22Rv1 (cell line): ENCODE measurements around the gene NUDT1.

Experiments used
- CTCF ChIP-seq: fragments of 450-650 bp; IDR thresholded peaks from 2 replicates; pipeline ENCODE4 v1.5.1; 2017; ENCODE audit warnings: mild to moderate bottlenecking
- ZFX ChIP-seq: fragments of 450-650 bp; IDR thresholded peaks from 2 replicates; pipeline ENCODE4 v1.6.1; 2017; ENCODE audit warnings: antibody characterized with exemption, borderline replicate concordance

- TF ChIP-seq CTCF (no peak), ZFX (no peak)
Observed at GRCh38 chr7:2249744-2250323, 7.8 kb downstream of the NUDT1 start.
